Smooth muscle cell (in vitro differentiated cells): Measurements from ENCODE around the gene CPED1. TPM values are rescaled to one million over a fixed set of nuclear protein-coding genes. Genes with fewer than 3 reads are reported as not detected.
"Not testable (repeated sequence)": the region's sequence is repeated elsewhere in the genome, so short reads cannot be mapped to it uniquely, and the experiment has no call there.

Source experiments
- DNase-seq: peaks from one replicate; lab custom pipeline; 2025; ENCODE audit not compliant: unreplicated experiment; lab: John Stamatoyannopoulos, UW
- H2AFZ ChIP-seq: fragments of 200-600 bp; sonication (generic); 2 replicates; pipeline ENCODE4 v1.6.0; 2016; ENCODE audit warnings: antibody characterized with exemption, low read depth, mild to moderate bottlenecking
- H3F3A ChIP-seq: fragments of 200-600 bp; sonication (generic); 2 replicates; pipeline ENCODE4 v1.6.0; 2017; ENCODE audit warnings: antibody characterized with exemption, low read depth
- H3K27ac ChIP-seq: fragments of 200-600 bp; sonication (generic); 2 replicates; pipeline ENCODE4 v1.5.1; 2016; ENCODE audit warnings: low read depth, mild to moderate bottlenecking
- H3K27me3 ChIP-seq: fragments of 200-600 bp; sonication (generic); 2 replicates; pipeline ENCODE4 v1.6.1; 2016; ENCODE audit warnings: low read depth, mild to moderate bottlenecking
- H3K36me3 ChIP-seq: fragments of 200-600 bp; sonication (generic); 2 replicates; pipeline ENCODE4 v1.5.1; 2016; ENCODE audit warnings: low read depth
- H3K4me1 ChIP-seq: fragments of 200-600 bp; sonication (generic); 2 replicates; pipeline ENCODE4 v1.5.1; 2016; ENCODE audit warnings: low read depth
- H3K4me2 ChIP-seq: fragments of 200-600 bp; sonication (generic); 2 replicates; pipeline ENCODE4 v1.6.0; 2016; ENCODE audit warnings: mild to moderate bottlenecking
- H3K4me3 ChIP-seq: fragments of 200-600 bp; sonication (generic); 2 replicates; pipeline ENCODE4 v1.5.1; 2016; ENCODE audit warnings: mild to moderate bottlenecking
- H3K79me2 ChIP-seq: fragments of 200-600 bp; sonication (generic); 2 replicates; pipeline ENCODE4 v1.6.0; 2016; ENCODE audit warnings: low read depth, mild to moderate bottlenecking
- H3K9ac ChIP-seq: fragments of 200-600 bp; sonication (generic); 2 replicates; pipeline ENCODE4 v1.6.0; 2016; ENCODE audit warnings: low read depth
- H3K9me3 ChIP-seq: fragments of 200-600 bp; sonication (generic); replicated peaks from 2 replicates; pipeline ENCODE4 v1.5.1; 2016; ENCODE audit warnings: low read depth
- H4K20me1 ChIP-seq: fragments of 200-600 bp; sonication (generic); 2 replicates; pipeline ENCODE4 v1.6.0; 2016; ENCODE audit warnings: low read depth
- CTCF ChIP-seq: fragments of 200-600 bp; sonication (generic); IDR thresholded peaks from 2 replicates; pipeline ENCODE4 v1.5.1; 2017; ENCODE audit warnings: borderline replicate concordance, mild to moderate bottlenecking, antibody characterized with exemption; ENCODE audit not compliant: insufficient read depth, poor library complexity, severe bottlenecking
- WGBS: methylation state at CpG from one replicate; pipeline ENCODE4 v1.1.7; 2016; ENCODE audit warnings: low lambda C conversion rate; 5-methylcytosine and 5-hydroxymethylcytosine counted together
- polyA plus RNA-seq: library from polyadenylated mRNA; unstranded; fragments of >200 nt; fragmentation: Nextera tagmentation; extraction: Ambion mirVana; gene quantifications from 2 replicates; pipeline ENCODE4 v1.2.1, GENCODE V29; 2016
- total RNA-seq: library from RNA; depleted of rRNA; stranded (reverse); fragments of >200 nt; gene quantifications from 2 replicates; pipeline ENCODE4 v1.2.3, GENCODE V29; 2014

CPED1 gene
- total and polyA plus RNA-seq, 2 experiments from 2014 or later = 9.5 to 12.9 TPM

- no peak overlapping the region for H3K27ac ChIP-seq
- H3K9ac ChIP-seq = no peak overlapping the region
- H3K4me3 ChIP-seq = no peak overlapping the region
- H2AFZ ChIP-seq = no peak overlapping the region
- H3K4me1 ChIP-seq = no peaks in the 10 kb centered on the region
- no peaks in the 10 kb centered on the region for H3K27me3 ChIP-seq
- no peak overlapping the region for H3K4me2 ChIP-seq
- H3K36me3 ChIP-seq = no peaks in the 10 kb centered on the region
- no peaks in the 10 kb centered on the region for H3K9me3 ChIP-seq
- no peak for TF ChIP-seq CTCF
- no peaks in the 10 kb centered on the region for H3K79me2 ChIP-seq
- DNase-seq = no peak
- H4K20me1 ChIP-seq = no peaks in the 10 kb centered on the region
- H3F3A ChIP-seq = no peaks in the 10 kb centered on the region
Measured at GRCh38 chr7:121182281-121182680, 193.8 kb downstream of the CPED1 start.

- H3K27me3 ChIP-seq = no peaks in the 10 kb centered on the region
- H3K4me3 ChIP-seq = no peak overlapping the region
- H3K79me2 ChIP-seq = no peaks in the 10 kb centered on the region
- no peaks in the 10 kb centered on the region for H3K9me3 ChIP-seq
- no peak for DNase-seq
- no peaks in the 10 kb centered on the region for H3K4me1 ChIP-seq
- no peaks in the 10 kb centered on the region for H3K36me3 ChIP-seq
- H4K20me1 ChIP-seq = no peaks in the 10 kb centered on the region
- no peak for TF ChIP-seq CTCF
- H3K4me2 ChIP-seq = no peak overlapping the region
- no peak overlapping the region for H2AFZ ChIP-seq
- H3K9ac ChIP-seq = no peak overlapping the region
- H3F3A ChIP-seq = no peaks in the 10 kb centered on the region
- H3K27ac ChIP-seq = no peak overlapping the region
Measured at GRCh38 chr7:121182902-121183301, 194.4 kb downstream of the CPED1 start.

GRCh38 chr7:121183883-121184282 is 195.4 kb downstream of the CPED1 start:
- not testable (repeated sequence) for H3K27me3 ChIP-seq, H2AFZ ChIP-seq, H3K4me1 ChIP-seq, H3K4me2 ChIP-seq, DNase-seq, H3F3A ChIP-seq, H3K27ac ChIP-seq, H3K9me3 ChIP-seq, H3K4me3 ChIP-seq, H3K9ac ChIP-seq, H3K79me2 ChIP-seq, H4K20me1 ChIP-seq, H3K36me3 ChIP-seq
- WGBS = 96% methylated on average over 4 of the region's 4 CpGs

- Histone ChIP-seq H3K4me1 (no peaks in the 10 kb centered on the region), H3K79me2 (no peaks in the 10 kb centered on the region), H3K36me3 (no peaks in the 10 kb centered on the region), H3K9me3 (no peaks in the 10 kb centered on the region), H3K4me3 (no peak overlapping the region), H3F3A (no peaks in the 10 kb centered on the region), H3K27me3 (no peaks in the 10 kb centered on the region), H2AFZ (no peak overlapping the region), H4K20me1 (no peaks in the 10 kb centered on the region), H3K27ac (no peak overlapping the region), H3K9ac (no peak overlapping the region), H3K4me2 (no peak overlapping the region)
- no peak for DNase-seq
- TF ChIP-seq CTCF = no peak
- 100% methylated on average over 1 of the region's 1 CpG for WGBS
Measured at GRCh38 chr7:121186746-121187145, 198.2 kb downstream of the CPED1 start.
